GM18867 (cell line): ENCODE results near the gene NETO1.

ENCODE experiments used
- ATAC-seq: cut with Tn5 transposase; IDR thresholded peaks from one replicate; pipeline ENCODE4 v1.9.1; 2021; ENCODE audit warnings: mild to moderate bottlenecking, moderate library complexity; ENCODE audit not compliant: unreplicated experiment

Gene NETO1

GRCh38 chr18:72742002-72742401 is 125.8 kb downstream of the NETO1 start:
- ATAC-seq: no peak

DNA sequence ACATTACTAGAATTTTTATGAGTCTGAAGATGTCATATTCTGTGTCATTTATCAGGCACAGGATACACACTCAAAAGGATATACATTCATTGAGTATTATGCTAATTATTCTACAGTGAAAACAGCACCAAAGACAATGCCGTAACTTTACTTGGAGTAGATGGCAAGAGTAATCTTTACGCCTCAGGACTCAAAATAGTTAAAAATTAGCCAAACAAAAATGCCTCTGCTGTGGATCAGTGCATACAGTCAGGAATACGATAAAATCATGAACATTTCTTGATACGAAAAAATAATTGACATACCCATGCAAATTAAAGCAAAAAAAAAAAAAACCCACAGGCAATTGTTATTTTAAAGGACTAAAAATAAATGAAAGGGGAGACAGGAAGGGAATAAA is 129.7 kb downstream of the NETO1 start:
- ATAC-seq: no peak

- ATAC-seq: no peak
Observed at GRCh38 chr18:72727776-72728175, 140.0 kb downstream of the NETO1 start.

- no peak for ATAC-seq
Observed at GRCh38 chr18:72727038-72727655, 140.6 kb downstream of the NETO1 start.

DNA sequence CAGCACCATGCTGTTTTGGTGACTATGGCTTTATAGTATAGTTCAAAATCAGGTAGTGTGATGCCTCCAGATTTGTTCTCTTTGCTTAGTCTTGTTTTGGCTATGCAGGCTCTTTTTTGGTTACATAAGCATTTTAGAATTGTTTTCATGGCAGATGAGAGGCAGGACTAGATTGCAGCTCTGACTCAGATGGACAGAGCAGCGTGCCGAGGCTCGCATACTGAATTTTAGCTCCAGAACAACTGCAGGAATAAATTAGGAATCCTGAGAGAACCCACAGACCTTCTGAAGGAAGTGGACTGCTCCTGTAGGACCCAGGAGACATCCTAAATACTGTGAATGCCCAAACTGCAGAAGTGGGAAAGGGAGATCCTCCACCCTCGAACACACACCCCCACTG is 141.6 kb downstream of the NETO1 start:
- ATAC-seq: no peak

GRCh38 chr18:72721330-72721729 is 146.5 kb downstream of the NETO1 start:
- ATAC-seq: no peak

GRCh38 chr18:72720116-72720515 is 147.7 kb downstream of the NETO1 start:
- ATAC-seq: no peak

- ATAC-seq: no peak
Observed at GRCh38 chr18:72704202-72704601, 163.6 kb downstream of the NETO1 start.

DNA sequence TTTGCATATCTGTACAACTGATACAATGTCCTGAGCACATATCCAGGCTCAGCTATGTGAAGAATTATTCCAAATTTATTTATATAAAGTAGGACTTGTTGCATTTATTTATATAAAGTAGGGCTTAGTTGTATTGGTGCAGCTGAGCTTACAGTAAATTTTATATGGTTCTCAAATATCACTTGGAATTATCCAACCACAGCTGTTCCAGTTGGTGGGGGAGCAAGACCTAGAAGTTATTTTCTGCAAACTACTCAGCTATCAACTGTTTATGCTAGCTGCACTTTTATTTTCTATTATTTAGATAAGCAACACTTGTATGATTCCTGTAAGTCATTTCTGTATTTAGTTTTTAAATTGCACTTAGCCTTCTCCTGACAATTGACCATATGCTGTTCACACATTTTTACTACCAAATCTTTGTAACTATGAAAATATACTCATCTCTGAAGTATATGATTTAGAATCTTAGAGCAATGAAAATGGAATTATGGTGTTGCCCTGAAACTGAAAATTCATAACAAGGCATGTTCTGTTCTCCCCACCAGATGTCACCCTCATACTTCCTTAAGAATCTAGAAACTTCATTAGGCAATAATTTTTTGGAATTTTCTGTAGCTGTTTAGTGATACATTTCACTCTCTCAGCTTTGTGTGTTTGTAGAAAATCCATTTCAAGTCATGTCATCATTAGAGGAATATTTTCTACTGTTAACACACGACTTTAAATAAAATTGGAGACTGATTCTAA is 166.7 kb downstream of the NETO1 start:
- no peak for ATAC-seq

GRCh38 chr18:72697706-72698105 is 170.1 kb downstream of the NETO1 start:
- no peak for ATAC-seq

GRCh38 chr18:72692595-72692994 is 175.2 kb downstream of the NETO1 start:
- no peak for ATAC-seq
